ENCODE data around the gene ITGB3BP.
"Not testable (repeated sequence)": the region's sequence is repeated elsewhere in the genome, so short reads cannot be mapped to it uniquely, and the experiment has no call there.

The ITGB3BP gene

GRCh38 chr1:63480057-63480456 is 43.0 kb downstream of the ITGB3BP start:
- no peaks in the 10 kb centered on the region for H3K9me3 ChIP-seq (ENCODE audit: control insufficient read depth, low read length)
- no peak overlapping the region for H3K4ac ChIP-seq (ENCODE audit: low read depth in 1 of 2, low read length in 2 of 2)
- no peak overlapping the region for H3K4me2 ChIP-seq (ENCODE audit: low read length, poor library complexity, severe bottlenecking)
- H3K23ac ChIP-seq (ENCODE audit: low read length in 2 of 2): no peak overlapping the region
- peaks cover 2 to 4% of the 10 kb centered on the region in 2 experiments for H3K36me3 ChIP-seq (ENCODE audit: control insufficient read depth in 1 of 2, insufficient read depth in 2 of 2, low read depth in 1 of 2, low read length in 2 of 2)
- no peak overlapping the region for H2AFZ ChIP-seq (ENCODE audit: low read depth, low read length)
- no peak for DNase-seq
- no peak overlapping the region for H2AK5ac ChIP-seq (ENCODE audit: low read length, severe bottlenecking)
- H2BK120ac ChIP-seq (ENCODE audit: low read depth, low read length): no peak overlapping the region
- H3K9ac ChIP-seq (ENCODE audit: low read length): no peak overlapping the region
- H2BK12ac ChIP-seq (ENCODE audit: low read length in 2 of 2): no peak overlapping the region
- H3K27ac ChIP-seq (ENCODE audit: low read length, poor library complexity, severe bottlenecking): no peak overlapping the region
- WGBS: 100% methylated on average over 1 of the region's 1 CpG
- H3K14ac ChIP-seq (ENCODE audit: low read length in 2 of 2): no peak overlapping the region
- no peaks in the 10 kb centered on the region for H3K4me1 ChIP-seq (ENCODE audit: control insufficient read depth, insufficient read depth, low read depth, low read length)
- no peak overlapping the region for H4K8ac ChIP-seq (ENCODE audit: low read length)
- no peak overlapping the region for H2BK5ac ChIP-seq (ENCODE audit: low read depth, low read length, poor library complexity, severe bottlenecking)
- no peak overlapping the region for H3K18ac ChIP-seq (ENCODE audit: low read depth in 1 of 2, low read length in 2 of 2)
- H4K91ac ChIP-seq (ENCODE audit: low read length): no peak overlapping the region
- H2BK15ac ChIP-seq (ENCODE audit: low read depth, poor library complexity, severe bottlenecking): no peak overlapping the region
- no peak overlapping the region for H3K4me3 ChIP-seq (ENCODE audit: insufficient read depth in 1 of 2, low read depth in 1 of 2, low read length in 2 of 2)
- H3K27me3 ChIP-seq (ENCODE audit: control insufficient read depth in 1 of 2, insufficient read depth in 1 of 2, low read length in 2 of 2): no peaks in the 10 kb centered on the region
- no peaks in the 10 kb centered on the region for H3K79me1 ChIP-seq (replicated peaks; ENCODE audit: low read length, poor library complexity, severe bottlenecking)

- Histone ChIP-seq H3K4me3 (ENCODE audit: insufficient read depth in 1 of 2, low read depth in 1 of 2, low read length in 2 of 2) (no peak overlapping the region), H3K14ac (ENCODE audit: low read length in 2 of 2) (no peak overlapping the region), H3K36me3 (ENCODE audit: control insufficient read depth in 1 of 2, insufficient read depth in 2 of 2, low read depth in 1 of 2, low read length in 2 of 2) (peaks cover 2 to 4% of the 10 kb centered on the region in 2 experiments), H3K79me1 (replicated peaks; ENCODE audit: low read length, poor library complexity, severe bottlenecking) (no peaks in the 10 kb centered on the region), H3K27ac (ENCODE audit: low read length, poor library complexity, severe bottlenecking) (no peak overlapping the region), H3K9ac (ENCODE audit: low read length) (no peak overlapping the region), H3K18ac (ENCODE audit: low read depth in 1 of 2, low read length in 2 of 2) (no peak overlapping the region), H3K27me3 (ENCODE audit: control insufficient read depth in 1 of 2, insufficient read depth in 1 of 2, low read length in 2 of 2) (no peaks in the 10 kb centered on the region), H4K91ac (ENCODE audit: low read length) (no peak overlapping the region), H3K4ac (ENCODE audit: low read depth in 1 of 2, low read length in 2 of 2) (no peak overlapping the region), H2AFZ (ENCODE audit: low read depth, low read length) (no peak overlapping the region), H2AK5ac (ENCODE audit: low read length, severe bottlenecking) (no peak overlapping the region), H3K4me2 (ENCODE audit: low read length, poor library complexity, severe bottlenecking) (no peak overlapping the region), H2BK12ac (ENCODE audit: low read length in 2 of 2) (no peak overlapping the region), H3K23ac (ENCODE audit: low read length in 2 of 2) (no peak overlapping the region), H3K9me3 (ENCODE audit: control insufficient read depth, low read length) (no peaks in the 10 kb centered on the region), H2BK5ac (ENCODE audit: low read depth, low read length, poor library complexity, severe bottlenecking) (no peak overlapping the region), H3K4me1 (ENCODE audit: control insufficient read depth, insufficient read depth, low read depth, low read length) (no peaks in the 10 kb centered on the region), H2BK15ac (ENCODE audit: low read depth, poor library complexity, severe bottlenecking) (no peak overlapping the region), H4K8ac (ENCODE audit: low read length) (no peak overlapping the region), H2BK120ac (ENCODE audit: low read depth, low read length) (no peak overlapping the region)
- 74% methylated on average over 5 of the region's 7 CpGs for WGBS
- DNase-seq: peak; percentile 28
These were observed 47.3 kb downstream of the ITGB3BP start for GRCh38 chr1:63475761-63476160.

GRCh38 chr1:63468683-63469082 is 54.3 kb downstream of the ITGB3BP start:
- H3K4me3 ChIP-seq (ENCODE audit: insufficient read depth in 1 of 2, low read depth in 1 of 2, low read length in 2 of 2); H3K4ac ChIP-seq (ENCODE audit: low read depth in 1 of 2, low read length in 2 of 2); H3K27ac ChIP-seq (ENCODE audit: low read length, poor library complexity, severe bottlenecking); H2BK15ac ChIP-seq (ENCODE audit: low read depth, poor library complexity, severe bottlenecking); H2AK5ac ChIP-seq (ENCODE audit: low read length, severe bottlenecking); H3K27me3 ChIP-seq (ENCODE audit: control insufficient read depth in 1 of 2, insufficient read depth in 1 of 2, low read length in 2 of 2); H2BK12ac ChIP-seq (ENCODE audit: low read length in 2 of 2); H3K9ac ChIP-seq (ENCODE audit: low read length); H3K23ac ChIP-seq (ENCODE audit: low read length in 2 of 2); H2BK120ac ChIP-seq (ENCODE audit: low read depth, low read length); H2BK5ac ChIP-seq (ENCODE audit: low read depth, low read length, poor library complexity, severe bottlenecking); H3K18ac ChIP-seq (ENCODE audit: low read depth in 1 of 2, low read length in 2 of 2); H3K14ac ChIP-seq (ENCODE audit: low read length in 2 of 2); DNase-seq; H4K8ac ChIP-seq (ENCODE audit: low read length); H3K36me3 ChIP-seq (ENCODE audit: control insufficient read depth in 1 of 2, insufficient read depth in 2 of 2, low read depth in 1 of 2, low read length in 2 of 2); H3K4me2 ChIP-seq (ENCODE audit: low read length, poor library complexity, severe bottlenecking); H3K79me1 ChIP-seq (replicated peaks; ENCODE audit: low read length, poor library complexity, severe bottlenecking); H3K4me1 ChIP-seq (ENCODE audit: control insufficient read depth, insufficient read depth, low read depth, low read length); H2AFZ ChIP-seq (ENCODE audit: low read depth, low read length); H4K91ac ChIP-seq (ENCODE audit: low read length); H3K9me3 ChIP-seq (ENCODE audit: control insufficient read depth, low read length): not testable (repeated sequence)
- WGBS: 95% methylated on average over 3 of the region's 5 CpGs

GRCh38 chr1:63466759-63467158 is 56.3 kb downstream of the ITGB3BP start:
- 95% methylated on average over 3 of the region's 3 CpGs for WGBS

More at GRCh38 chr1:63466759-63467158, 56.3 kb downstream of the ITGB3BP start:
- Histone ChIP-seq H3K9ac (ENCODE audit: low read length) (no peak overlapping the region), H3K14ac (ENCODE audit: low read length in 2 of 2) (no peak overlapping the region), H4K8ac (ENCODE audit: low read length) (no peak overlapping the region), H3K4ac (ENCODE audit: low read depth in 1 of 2, low read length in 2 of 2) (no peak overlapping the region), H3K18ac (ENCODE audit: low read depth in 1 of 2, low read length in 2 of 2) (no peak overlapping the region), H3K27ac (ENCODE audit: low read length, poor library complexity, severe bottlenecking) (no peak overlapping the region), H3K23ac (ENCODE audit: low read length in 2 of 2) (no peak overlapping the region), H3K79me1 (replicated peaks; ENCODE audit: low read length, poor library complexity, severe bottlenecking) (no peaks in the 10 kb centered on the region), H2AK5ac (ENCODE audit: low read length, severe bottlenecking) (no peak overlapping the region), H4K91ac (ENCODE audit: low read length) (no peak overlapping the region), H2BK12ac (ENCODE audit: low read length in 2 of 2) (no peak overlapping the region), H3K4me3 (ENCODE audit: insufficient read depth in 1 of 2, low read depth in 1 of 2, low read length in 2 of 2) (no peak overlapping the region), H2BK5ac (ENCODE audit: low read depth, low read length, poor library complexity, severe bottlenecking) (no peak overlapping the region), H2BK120ac (ENCODE audit: low read depth, low read length) (no peak overlapping the region), H3K36me3 (ENCODE audit: control insufficient read depth in 1 of 2, insufficient read depth in 2 of 2, low read depth in 1 of 2, low read length in 2 of 2) (peaks cover 0 to 3% of the 10 kb centered on the region in 2 experiments), H3K4me2 (ENCODE audit: low read length, poor library complexity, severe bottlenecking) (no peak overlapping the region), H2BK15ac (ENCODE audit: low read depth, poor library complexity, severe bottlenecking) (no peak overlapping the region), H3K27me3 (ENCODE audit: control insufficient read depth in 1 of 2, insufficient read depth in 1 of 2, low read length in 2 of 2) (no peaks in the 10 kb centered on the region), H3K9me3 (ENCODE audit: control insufficient read depth, low read length) (peaks cover 8% of the 10 kb centered on the region), H2AFZ (ENCODE audit: low read depth, low read length) (no peak overlapping the region), H3K4me1 (ENCODE audit: control insufficient read depth, insufficient read depth, low read depth, low read length) (no peaks in the 10 kb centered on the region)
- no peak for DNase-seq

Measured in mesenchymal stem cell (in vitro differentiated cells and primary cell).